T1000 (cell line): ENCODE data around the gene FRMD1.

Experiments
- DNase-seq: peaks from one replicate; lab custom pipeline; 2025; ENCODE audit warnings: mixed read lengths; lab: John Stamatoyannopoulos, UW

FRMD1 gene

DNA sequence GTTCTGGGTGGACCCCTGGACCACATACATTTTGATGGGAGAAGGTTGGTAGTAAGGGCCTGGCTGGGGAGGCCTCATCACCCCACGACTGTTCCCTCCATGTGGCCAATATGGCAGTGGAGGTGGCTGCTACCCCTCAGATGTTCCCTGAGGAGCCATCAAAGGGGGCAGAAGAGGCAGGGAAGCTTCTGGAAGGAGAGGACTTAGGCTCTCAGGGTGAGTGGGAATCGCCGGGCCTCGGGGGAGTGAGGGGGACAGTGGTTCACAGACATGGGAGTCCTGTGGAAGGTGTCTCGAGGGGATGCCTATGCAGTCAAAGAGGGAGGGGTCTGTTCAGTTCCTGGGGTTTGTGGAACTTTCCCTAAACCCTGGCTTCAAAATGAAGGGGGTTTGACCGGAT, 32.9 kb upstream of the FRMD1 start:
- no peak for DNase-seq

GRCh38 chr6:168110437-168110836, 31.4 kb upstream of the FRMD1 start:
- DNase-seq: no peak

DNA sequence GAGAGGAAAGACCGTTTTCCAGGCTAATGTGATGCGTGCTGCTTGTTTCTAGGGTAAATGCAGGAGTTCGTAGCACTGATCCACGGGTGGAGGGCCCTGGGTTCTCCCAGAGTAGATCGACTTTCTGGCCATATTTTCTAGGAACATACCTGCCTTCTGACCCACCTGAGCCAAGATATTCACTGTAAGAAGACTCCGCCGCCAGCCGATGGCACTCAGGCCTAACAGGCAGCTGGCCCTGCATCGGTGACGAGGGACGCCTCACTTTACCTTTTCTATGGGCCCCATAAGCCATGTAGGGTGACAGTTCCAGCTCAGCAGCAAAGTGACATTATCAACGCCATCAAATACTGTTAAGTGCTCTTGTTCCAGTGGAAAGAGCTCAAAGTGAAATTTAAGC, 30.2 kb upstream of the FRMD1 start:
- no peak for DNase-seq

GRCh38 chr6:168107191-168107983, 28.4 kb upstream of the FRMD1 start:
- no peak for DNase-seq

GRCh38 chr6:168106633-168107005, 27.6 kb upstream of the FRMD1 start:
- DNase-seq: no peak

GRCh38 chr6:168105813-168106632, 27.0 kb upstream of the FRMD1 start:
- DNase-seq: no peak

DNA sequence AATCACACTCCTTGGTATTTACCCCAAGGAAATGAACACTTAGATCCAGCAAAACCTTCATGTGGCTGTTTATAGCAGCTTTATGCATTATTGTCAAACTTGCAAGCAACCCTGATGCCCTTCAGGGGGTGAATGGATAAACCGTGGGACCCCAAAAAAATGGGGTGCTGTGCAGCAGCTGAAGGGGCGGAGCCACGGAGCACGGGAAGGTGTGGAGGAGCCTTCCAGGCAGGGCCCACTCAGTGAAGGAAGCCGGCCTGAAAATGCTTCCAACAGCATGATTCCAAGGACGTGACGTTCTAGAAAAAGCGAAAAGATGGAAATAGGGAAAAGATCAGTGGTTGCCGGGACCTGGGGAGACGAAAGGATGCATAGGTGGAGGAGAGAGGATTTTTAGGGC, 25.6 kb upstream of the FRMD1 start:
- DNase-seq: no peak

DNA sequence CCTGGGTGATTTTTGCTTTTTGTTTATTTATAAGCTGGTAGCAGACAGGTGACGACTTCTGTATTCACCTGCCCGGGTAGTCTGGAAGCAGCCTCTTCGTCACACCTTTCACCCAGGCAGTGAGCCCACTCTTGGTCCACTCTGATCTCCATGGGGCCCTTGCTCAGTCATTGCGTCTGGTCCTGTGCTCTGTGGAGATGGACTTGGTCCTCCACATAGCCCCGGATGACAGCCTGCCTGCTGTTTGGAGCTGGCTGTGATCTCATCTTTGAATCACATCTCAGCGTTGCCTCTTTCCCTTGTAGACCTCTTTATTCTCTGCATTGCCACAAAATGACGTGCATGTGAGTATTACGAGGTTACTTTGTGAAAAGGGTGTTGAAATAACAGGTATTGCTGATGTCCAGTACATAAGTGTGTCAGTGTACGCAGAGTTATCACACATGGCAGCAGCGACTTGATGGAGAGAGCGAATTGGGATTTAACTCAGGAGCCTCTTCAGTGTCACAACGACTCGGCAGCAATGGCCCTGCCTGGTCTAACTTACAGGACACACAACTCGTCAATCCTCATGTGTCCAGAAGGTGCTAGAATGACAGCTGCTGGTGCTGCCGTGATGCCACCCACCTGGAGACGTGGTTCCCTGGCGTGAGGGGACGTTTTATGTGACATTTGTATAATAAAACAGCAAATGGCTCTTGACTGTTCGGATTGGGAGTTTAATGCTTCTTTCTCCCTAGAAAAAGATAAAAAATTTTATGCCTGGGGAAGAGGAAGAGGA, 24.2 kb upstream of the FRMD1 start:
- no peak for DNase-seq

- no peak for DNase-seq
Measured at GRCh38 chr6:168102315-168102985, 23.4 kb upstream of the FRMD1 start.

GRCh38 chr6:168101590-168102314, 22.7 kb upstream of the FRMD1 start:
- DNase-seq: no peak

GRCh38 chr6:168100803-168101589, 22.0 kb upstream of the FRMD1 start:
- no peak for DNase-seq

- no peak for DNase-seq
Measured at GRCh38 chr6:168100011-168100802, 21.2 kb upstream of the FRMD1 start.

GRCh38 chr6:168099201-168100010, 20.4 kb upstream of the FRMD1 start:
- DNase-seq: no peak

DNA sequence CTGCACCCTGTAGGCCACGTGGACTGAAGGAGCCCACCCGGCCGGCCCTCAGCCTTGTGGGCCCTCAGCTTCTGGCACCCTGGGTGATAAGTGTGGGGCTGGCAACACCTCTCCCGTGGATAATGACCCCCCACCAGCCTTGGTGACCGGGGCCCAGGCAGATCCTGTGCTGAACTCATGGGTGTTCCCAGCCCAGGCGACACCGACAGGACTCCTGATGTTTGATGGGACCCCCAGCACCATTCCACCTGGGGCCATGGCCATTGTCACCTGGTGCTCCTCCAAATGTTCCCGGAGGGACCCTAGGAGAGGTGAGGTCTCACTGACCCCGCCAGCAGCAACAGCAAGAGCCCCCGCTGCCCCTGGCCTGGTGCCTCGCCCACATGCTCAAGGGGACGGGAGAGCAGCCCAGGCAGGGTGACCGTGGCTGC, 19.4 kb upstream of the FRMD1 start:
- no peak for DNase-seq

- DNase-seq: no peak
Measured at GRCh38 chr6:168097621-168098430, 18.8 kb upstream of the FRMD1 start.

- no peak for DNase-seq
Measured at GRCh38 chr6:168097221-168097620, 18.2 kb upstream of the FRMD1 start.

DNA sequence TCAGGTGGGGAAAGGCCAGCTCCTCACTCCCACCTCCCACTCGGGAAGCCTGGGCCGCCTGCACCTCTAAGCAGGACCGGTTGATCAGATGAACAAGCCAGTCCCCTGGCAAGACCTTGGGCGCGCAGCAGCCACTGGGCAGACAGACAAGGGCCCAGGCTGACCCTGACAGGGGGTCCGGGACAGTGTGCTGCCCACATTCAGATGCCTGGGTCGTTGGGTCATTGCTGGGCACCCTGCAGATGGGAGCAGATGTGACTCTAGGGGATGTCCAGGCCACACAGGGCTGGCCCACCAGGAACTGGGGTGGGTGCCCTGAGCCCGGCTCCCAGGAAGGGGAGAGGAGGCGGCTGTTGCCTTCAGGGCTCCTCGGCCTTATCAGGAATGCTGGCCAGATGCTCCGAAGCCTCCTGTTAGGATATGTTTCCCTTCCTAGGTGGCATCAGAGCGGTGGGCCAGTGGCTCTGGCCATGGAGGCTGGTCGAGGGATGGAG, 17.3 kb upstream of the FRMD1 start:
- no peak for DNase-seq
